GM06990 (cell line): ENCODE measurements around the gene ATP2A2.

Experiments
- DNase-seq: peaks from one replicate; pipeline ENCODE4 v3.0.0-alpha.2; 2011; ENCODE audit not compliant: insufficient read length; ENCODE audit errors: extremely low read depth
- H3K27me3 ChIP-seq: replicated peaks from 2 replicates; pipeline ENCODE4 v1.6.0; 2011; ENCODE audit warnings: low read length; ENCODE audit not compliant: control insufficient read depth, insufficient read depth
- H3K36me3 ChIP-seq: 2 replicates; pipeline ENCODE4 v1.5.1; 2011; ENCODE audit warnings: low read length; ENCODE audit not compliant: control insufficient read depth, insufficient read depth
- H3K4me3 ChIP-seq: replicated peaks from 2 replicates; pipeline ENCODE4 v1.5.1; 2011; ENCODE audit warnings: low read depth, mild to moderate bottlenecking, control low read depth, low read length
- CTCF ChIP-seq: IDR thresholded peaks from 2 replicates; pipeline ENCODE4 v1.5.1; 2011; ENCODE audit warnings: low read length, control low read depth, mild to moderate bottlenecking, inconsistent platforms; ENCODE audit not compliant: insufficient read depth, poor library complexity, severe bottlenecking

The ATP2A2 gene

GRCh38 chr12:110311903-110312302 lies 30.9 kb downstream of the ATP2A2 start:
- no peak overlapping the region for H3K4me3 ChIP-seq
- no peak for TF ChIP-seq CTCF
- H3K36me3 ChIP-seq = peaks cover 4% of the 10 kb centered on the region
- no peak for DNase-seq
- H3K27me3 ChIP-seq = no peaks in the 10 kb centered on the region

- Histone ChIP-seq H3K36me3 (peaks cover 2% of the 10 kb centered on the region), H3K27me3 (no peaks in the 10 kb centered on the region), H3K4me3 (no peak overlapping the region)
- no peak for TF ChIP-seq CTCF
- no peak for DNase-seq
Measured at GRCh38 chr12:110312581-110313360, 31.7 kb downstream of the ATP2A2 start.

- no peak for TF ChIP-seq CTCF
- Histone ChIP-seq H3K27me3 (no peaks in the 10 kb centered on the region), H3K36me3 (peaks cover 6% of the 10 kb centered on the region), H3K4me3 (no peak overlapping the region)
- peak; percentile 22 for DNase-seq
Measured at GRCh38 chr12:110314308-110314707, 33.3 kb downstream of the ATP2A2 start.

GRCh38 chr12:110316861-110317260 lies 35.8 kb downstream of the ATP2A2 start:
- Histone ChIP-seq H3K4me3 (no peak overlapping the region), H3K36me3 (peaks cover 4% of the 10 kb centered on the region; the same call in 1 of the 2 replicates), H3K27me3 (no peaks in the 10 kb centered on the region)
- DNase-seq = peak; percentile 15
- no peak for TF ChIP-seq CTCF

GRCh38 chr12:110317911-110318310 lies 36.9 kb downstream of the ATP2A2 start:
- Histone ChIP-seq H3K36me3 (peaks cover 4% of the 10 kb centered on the region; the same call in 1 of the 2 replicates), H3K4me3 (no peak overlapping the region), H3K27me3 (no peaks in the 10 kb centered on the region)
- DNase-seq = no peak
- TF ChIP-seq CTCF = no peak
